Activated CD8-positive, alpha-beta memory T cell treated with anti-CD3 and anti-CD28 coated beads, Interleukin-2, amount 50 U/mL, for 24 hours (primary cell): Measurements from ENCODE around the gene SCARB1.

Experiments
- DNase-seq: peaks from one replicate; pipeline ENCODE4 v3.0.0-alpha.2; 2020; ENCODE audit errors: extremely low read depth

SCARB1 gene

GRCh38 chr12:124821252-124822200 is 42.1 kb downstream of the SCARB1 start:
- no peak for DNase-seq

- DNase-seq: no peak
Measured at GRCh38 chr12:124820199-124820598, 43.5 kb downstream of the SCARB1 start.

GRCh38 chr12:124819525-124819924 is 44.1 kb downstream of the SCARB1 start:
- DNase-seq: no peak

- no peak for DNase-seq
Measured at GRCh38 chr12:124819080-124819479, 44.6 kb downstream of the SCARB1 start.

GRCh38 chr12:124817076-124818000 is 46.3 kb downstream of the SCARB1 start:
- DNase-seq: no peak

- no peak for DNase-seq
Measured at GRCh38 chr12:124816295-124816854, 47.3 kb downstream of the SCARB1 start.

- no peak for DNase-seq
Measured at GRCh38 chr12:124814741-124815613, 48.7 kb downstream of the SCARB1 start.

GRCh38 chr12:124813782-124814181 is 49.9 kb downstream of the SCARB1 start:
- DNase-seq: no peak

GRCh38 chr12:124812979-124813378 is 50.7 kb downstream of the SCARB1 start:
- DNase-seq: no peak

GRCh38 chr12:124812356-124812755 is 51.3 kb downstream of the SCARB1 start:
- DNase-seq: no peak

- no peak for DNase-seq
Measured at GRCh38 chr12:124811633-124812032, 52.0 kb downstream of the SCARB1 start.

GRCh38 chr12:124809878-124810277 is 53.8 kb downstream of the SCARB1 start:
- DNase-seq: no peak

- DNase-seq: no peak
Measured at GRCh38 chr12:124809391-124809790, 54.3 kb downstream of the SCARB1 start.

GRCh38 chr12:124808272-124808671 is 55.4 kb downstream of the SCARB1 start:
- DNase-seq: no peak

- DNase-seq: no peak
Measured at GRCh38 chr12:124805876-124806668, 57.6 kb downstream of the SCARB1 start.

GRCh38 chr12:124805050-124805449 is 58.6 kb downstream of the SCARB1 start:
- DNase-seq: no peak

- DNase-seq: no peak
Measured at GRCh38 chr12:124804011-124804621, 59.5 kb downstream of the SCARB1 start.

- DNase-seq: no peak
Measured at GRCh38 chr12:124802361-124802760, 61.3 kb downstream of the SCARB1 start.

GRCh38 chr12:124800506-124800905 is 63.2 kb downstream of the SCARB1 start:
- no peak for DNase-seq

- DNase-seq: no peak
Measured at GRCh38 chr12:124797321-124797720, 66.3 kb downstream of the SCARB1 start.
